ENCODE results near the gene LCN12.

LCN12 gene

GRCh38 chr9:136926749-136927148, 25.3 kb upstream of the LCN12 start:
- DNase-seq (ENCODE audit: low spot score), result no peak

GRCh38 chr9:136927343-136928271, 24.5 kb upstream of the LCN12 start:
- DNase-seq (ENCODE audit: low spot score), result no peak

- no peak for DNase-seq (ENCODE audit: low spot score)
These were observed 23.5 kb upstream of the LCN12 start for GRCh38 chr9:136928591-136928990.

DNA sequence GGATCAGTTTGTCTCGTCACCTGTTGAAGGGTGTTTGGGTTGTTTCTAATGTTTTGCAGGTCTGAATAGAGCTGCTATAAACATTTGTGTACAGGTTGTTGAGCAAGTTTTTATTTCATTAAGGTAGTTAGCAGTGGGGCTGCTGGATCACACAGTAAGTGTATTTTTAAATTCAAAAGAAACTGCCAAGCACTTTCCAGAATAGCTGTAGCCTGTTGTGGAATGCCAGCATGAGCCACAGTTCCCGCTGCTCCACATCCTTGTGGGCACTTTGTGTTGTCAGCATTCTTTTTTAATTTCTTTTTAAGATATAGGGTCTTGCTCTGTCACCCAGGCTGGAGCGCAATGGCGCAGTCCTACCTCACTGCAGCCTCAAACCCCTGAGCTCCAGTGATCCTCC, 22.1 kb upstream of the LCN12 start:
- DNase-seq (ENCODE audit: low spot score), result no peak

- no peak for DNase-seq (ENCODE audit: low spot score)
These were observed 20.4 kb upstream of the LCN12 start for GRCh38 chr9:136931611-136932130.

GRCh38 chr9:136934277-136934676, 17.8 kb upstream of the LCN12 start:
- DNase-seq (ENCODE audit: low spot score), result no peak

DNA sequence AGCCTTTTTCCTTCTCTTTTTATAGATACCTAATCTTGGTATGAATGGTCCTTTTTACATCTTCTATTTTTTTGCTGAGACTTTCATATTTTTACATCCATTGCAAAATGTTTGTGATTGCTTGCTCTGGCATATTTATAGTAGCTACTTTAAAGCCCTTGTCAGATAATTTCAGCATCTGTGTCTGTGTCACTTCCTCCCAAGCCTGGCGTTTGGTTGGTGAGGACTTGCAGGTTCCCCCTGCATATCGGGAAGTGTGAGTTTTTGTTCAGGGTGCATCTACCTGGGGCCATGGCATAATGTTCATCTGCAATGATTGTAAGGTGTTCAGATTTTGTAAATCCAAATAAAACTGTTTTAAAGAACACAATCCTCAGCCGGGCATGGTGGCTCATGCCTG, 16.4 kb upstream of the LCN12 start:
- DNase-seq (ENCODE audit: low spot score), result no peak

- no peak for DNase-seq (ENCODE audit: low spot score)
These were observed 15.4 kb upstream of the LCN12 start for GRCh38 chr9:136936645-136937170.

GRCh38 chr9:136937186-136938001, 14.7 kb upstream of the LCN12 start:
- DNase-seq (ENCODE audit: low spot score), result no peak

- no peak for DNase-seq (ENCODE audit: low spot score)
These were observed 12.6 kb upstream of the LCN12 start for GRCh38 chr9:136939431-136939995.

GRCh38 chr9:136939996-136940525, 12.0 kb upstream of the LCN12 start:
- DNase-seq (ENCODE audit: low spot score), result no peak

DNA sequence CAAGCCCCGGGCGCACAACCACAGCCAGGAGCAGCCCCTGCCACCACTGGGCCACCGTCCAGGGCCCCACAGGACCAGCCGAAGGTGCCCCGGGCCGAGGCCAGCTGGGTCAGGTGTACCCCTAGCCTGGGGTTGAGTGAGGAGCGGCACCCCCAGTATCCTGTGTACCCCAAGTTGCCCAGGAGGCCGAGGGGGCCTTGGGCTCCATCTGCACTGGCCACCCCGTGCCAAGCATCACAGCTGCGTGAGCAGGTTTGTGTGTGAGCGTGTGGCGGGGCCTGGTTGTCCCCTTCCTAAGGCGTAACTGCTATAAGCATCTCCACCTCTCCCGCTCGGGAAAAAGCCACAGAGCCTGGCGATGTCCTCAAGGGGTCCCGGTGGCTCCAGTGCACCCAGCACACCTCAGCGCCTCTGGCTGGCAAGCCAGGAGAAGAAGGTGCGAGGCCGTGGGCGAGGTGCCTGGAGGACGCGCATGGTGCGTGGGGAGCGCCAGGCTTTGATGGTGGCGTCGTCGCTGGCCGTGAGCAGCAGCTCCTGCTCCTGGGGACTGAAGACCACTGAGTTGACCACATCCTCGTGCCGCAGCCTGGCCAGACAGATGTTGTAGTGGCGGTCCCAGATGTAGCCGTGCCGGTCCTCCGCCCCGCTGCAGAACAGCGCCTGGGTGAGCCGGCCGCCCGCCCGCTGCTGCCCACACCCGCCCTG, 11.4 kb upstream of the LCN12 start:
- DNase-seq (ENCODE audit: low spot score), result no peak

GRCh38 chr9:136941231-136942111, 10.6 kb upstream of the LCN12 start:
- DNase-seq (ENCODE audit: low spot score), result no peak

DNA sequence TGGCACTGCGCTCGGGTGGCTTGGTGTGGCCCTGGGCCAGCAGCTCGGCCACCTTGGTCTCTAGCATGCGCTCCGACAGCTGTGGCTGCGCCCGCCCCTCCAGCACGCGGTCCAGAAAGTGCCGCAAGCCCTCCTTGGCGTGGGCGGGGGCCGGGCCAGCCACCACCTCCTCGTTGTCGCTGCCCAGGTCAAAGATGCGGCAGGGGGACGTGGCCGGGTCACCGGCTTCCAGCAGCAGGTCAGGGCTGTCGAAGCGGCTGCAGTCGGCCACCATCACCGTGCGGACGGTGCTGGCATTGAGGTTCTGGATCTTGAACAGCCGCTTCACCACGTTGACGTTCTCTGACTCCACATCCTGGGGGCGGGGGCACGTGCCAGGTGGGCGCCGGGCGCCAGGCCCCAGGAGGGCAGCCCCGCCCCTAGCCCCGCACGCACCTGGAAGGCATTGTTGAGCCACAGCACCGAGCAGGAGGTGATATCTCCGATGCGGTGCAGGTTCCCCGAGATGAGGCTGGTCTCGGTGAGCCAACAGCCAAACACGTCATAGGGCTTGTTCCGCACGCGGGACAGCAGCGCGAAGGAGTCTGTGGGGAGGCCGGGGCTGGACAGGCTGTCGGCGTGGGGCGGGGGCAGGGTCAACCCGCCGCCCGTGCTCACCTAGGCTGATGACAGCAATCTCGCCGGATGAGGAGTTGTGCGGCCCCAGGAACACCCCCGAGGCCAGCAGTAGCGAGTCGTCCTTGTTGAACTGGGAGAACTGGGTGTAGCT, 9.8 kb upstream of the LCN12 start:
- no peak for DNase-seq (ENCODE audit: low spot score)

- no peak for DNase-seq (ENCODE audit: low spot score)
These were observed 9.2 kb upstream of the LCN12 start for GRCh38 chr9:136942881-136943230.

DNA sequence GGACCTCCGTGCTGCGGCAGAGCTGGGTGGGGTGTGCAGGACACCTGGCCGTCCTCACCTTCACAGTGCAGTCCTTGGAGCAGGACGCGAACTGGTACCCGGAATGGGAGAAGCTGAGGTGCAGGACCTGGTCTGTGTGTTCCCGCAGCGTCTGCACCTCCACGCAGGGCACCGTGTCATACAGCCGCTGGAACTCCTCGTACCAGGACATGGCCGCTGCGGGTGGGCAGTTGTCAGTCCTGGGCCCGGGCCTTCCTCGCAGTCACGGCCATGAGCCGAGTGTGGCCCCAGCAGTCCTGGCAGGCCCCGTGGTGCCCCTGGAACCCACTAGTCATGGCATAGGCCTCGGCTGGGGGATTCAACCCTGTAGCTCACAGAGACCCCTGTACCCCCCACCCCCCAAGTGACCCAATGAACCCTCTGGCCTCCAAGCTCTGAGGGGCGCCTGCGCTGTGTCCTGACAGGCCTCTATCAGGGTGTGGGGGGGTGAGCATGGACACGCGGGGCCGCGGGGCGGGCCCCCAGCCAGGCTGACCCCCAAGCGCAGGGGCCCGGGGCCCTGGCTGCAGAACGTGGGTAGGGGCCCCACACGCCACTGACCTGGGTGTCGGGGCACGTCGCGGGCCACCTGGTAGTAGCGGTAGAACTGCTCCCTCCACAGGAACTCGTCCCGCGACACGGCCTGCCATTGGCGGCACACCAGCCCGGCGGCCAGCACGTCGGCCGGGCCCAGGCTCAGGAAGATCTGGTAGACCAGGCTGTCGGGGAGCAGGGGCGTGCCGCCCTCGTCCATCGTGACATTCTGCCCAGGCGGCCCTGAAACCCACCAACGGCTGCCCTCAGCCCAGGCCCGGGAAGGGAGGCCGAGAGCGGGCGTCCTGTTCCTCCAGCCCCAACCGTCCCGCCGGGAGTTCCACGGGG, 8.5 kb upstream of the LCN12 start:
- no peak for DNase-seq (ENCODE audit: low spot score)

- DNase-seq (ENCODE audit: low spot score), result no peak
These were observed 7.9 kb upstream of the LCN12 start for GRCh38 chr9:136944212-136944518.

DNA sequence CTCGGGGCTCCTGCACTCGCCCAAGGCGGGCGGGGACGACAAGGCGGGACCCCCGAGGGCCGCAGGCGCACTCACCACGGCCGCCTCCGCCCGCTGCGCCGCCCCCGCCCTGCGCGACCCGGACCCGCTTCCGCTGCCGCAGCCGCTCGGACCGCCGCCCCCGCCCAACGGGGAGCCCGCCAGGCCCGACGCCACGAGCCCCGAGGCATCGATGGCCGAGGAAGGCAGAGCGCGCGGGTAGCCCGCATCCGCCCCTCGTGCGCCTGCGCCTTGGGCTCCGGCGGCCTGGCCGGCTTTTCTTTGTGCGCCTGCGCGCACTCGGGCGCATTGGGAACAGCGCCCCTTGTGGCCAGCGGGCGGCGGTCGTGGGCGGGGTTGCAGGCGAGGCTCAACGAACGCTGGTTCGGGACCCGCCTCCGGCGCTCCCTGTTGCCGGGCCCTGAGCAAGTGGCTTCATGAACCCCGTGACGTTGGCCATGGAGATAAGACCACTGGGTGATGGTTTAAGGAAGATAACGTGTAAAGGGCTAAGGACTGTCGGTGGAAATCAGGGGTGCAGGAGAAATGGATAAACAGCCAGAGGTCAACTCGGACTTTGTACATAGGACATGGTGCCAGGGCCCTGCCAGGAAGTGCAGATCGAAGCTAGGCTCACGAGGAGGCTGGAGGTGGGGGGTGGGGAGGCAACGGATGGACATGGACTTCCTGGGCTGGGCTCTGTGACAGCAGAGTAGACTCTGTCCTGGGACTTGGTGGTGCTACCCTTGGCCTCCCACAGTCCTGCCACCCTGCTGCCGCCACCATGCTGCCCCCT, 7.3 kb upstream of the LCN12 start, which contains the start of the genes C8G and FBXW5:
TSS of gene C8G (plus strand) at position 725 of the 814 bp plus-strand sequence. CDS start at position 803, 78 bp downstream.
TSS of gene FBXW5 (minus strand) at position 220 of the 814 bp plus-strand sequence. CDS start 655 bp downstream, outside the sequence.
- DNase-seq (ENCODE audit: low spot score), result peak; percentile 88

Data from SW480 (cell line).